ENCODE measurements around the gene TFF3.

Gene TFF3, protein sequence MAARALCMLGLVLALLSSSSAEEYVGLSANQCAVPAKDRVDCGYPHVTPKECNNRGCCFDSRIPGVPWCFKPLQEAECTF

DNA sequence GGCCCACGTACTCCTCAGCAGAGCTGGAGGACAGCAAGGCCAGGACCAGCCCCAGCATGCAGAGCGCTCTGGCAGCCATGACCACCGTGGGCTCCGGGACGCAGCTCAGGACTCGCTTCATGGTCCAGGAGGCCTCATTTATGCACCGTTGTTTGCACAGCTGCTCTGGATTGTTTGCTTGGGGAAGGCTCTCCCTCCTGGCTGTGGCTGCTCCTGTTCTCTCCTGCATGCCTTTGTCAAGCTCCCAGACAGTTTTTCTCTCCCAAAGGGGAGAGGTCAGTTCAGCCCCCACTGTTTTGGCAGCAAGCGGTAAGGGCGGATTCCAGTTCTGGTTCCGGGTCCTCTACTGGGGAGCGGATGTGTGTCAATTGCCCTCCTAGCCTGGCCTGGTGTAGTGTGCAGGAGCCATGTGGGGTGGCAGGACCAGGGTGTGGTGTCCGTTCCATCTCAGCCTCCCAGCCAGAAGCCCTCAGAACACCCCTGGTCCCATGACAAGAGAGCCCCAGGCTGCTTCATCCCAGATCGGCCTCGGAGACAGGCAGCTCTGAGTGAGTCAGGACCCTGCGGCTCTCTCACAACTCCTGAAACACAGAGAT is at the start of gene TFF3:
Gene TFF3, minus strand, starts transcription at position 114 of the 596 bp plus-strand sequence. Its CDS starts 35 bp downstream, at position 79.
- no peak for DNase-seq

DNA sequence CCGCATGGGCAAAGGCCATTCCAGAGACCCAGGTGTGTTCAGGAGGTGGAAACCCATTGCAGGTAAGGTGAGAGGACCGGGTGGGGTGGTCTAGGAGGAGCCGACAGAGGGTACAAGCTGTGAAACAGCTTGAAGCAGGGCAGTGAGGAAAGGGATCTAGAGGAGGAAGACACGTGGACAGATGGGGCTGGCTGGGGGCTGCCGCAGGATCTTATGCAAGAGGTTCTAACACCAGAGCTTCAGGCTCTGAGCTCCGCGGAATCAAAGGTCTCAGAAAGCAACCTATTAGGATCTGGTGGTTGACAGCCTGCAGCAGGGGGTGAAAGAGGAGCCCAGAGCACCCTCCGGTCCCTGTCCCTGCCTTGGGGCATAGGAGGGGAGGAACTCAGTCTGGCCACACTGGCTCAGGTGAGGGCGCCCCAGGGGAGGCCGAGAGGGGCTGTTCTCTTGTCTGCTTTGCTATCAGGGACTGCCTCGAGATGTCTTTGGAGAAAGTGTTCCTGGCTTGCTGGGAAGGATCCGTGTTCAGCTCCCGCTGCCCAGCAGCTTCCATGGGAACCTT is 49.2 kb upstream of the TFF3 start:
- DNase-seq: no peak

- DNase-seq: no peak
Measured at GRCh38 chr21:42363312-42363711, 48.1 kb upstream of the TFF3 start.

GRCh38 chr21:42362700-42363099 is 47.5 kb upstream of the TFF3 start:
- no peak for DNase-seq

DNA sequence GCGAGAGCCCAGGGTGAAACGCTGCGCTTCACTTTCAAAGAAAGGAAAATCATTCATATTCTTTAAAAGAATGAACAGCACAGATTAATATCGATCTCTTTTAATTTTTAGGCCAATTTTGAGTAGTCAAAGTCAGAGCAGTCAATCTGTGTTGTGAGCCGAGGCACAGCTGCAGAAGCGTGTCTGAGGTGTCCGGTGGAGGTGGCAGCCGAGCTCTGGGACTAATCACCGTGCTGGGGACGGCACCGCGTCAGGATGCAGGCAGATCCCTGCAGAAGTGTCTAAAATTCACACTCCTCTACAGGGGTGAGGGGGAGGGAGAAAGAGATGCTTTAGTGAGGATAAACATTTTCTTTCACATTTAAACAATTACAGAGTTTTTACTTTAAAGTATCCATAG is 47.0 kb upstream of the TFF3 start:
- no peak for DNase-seq

GRCh38 chr21:42361286-42361685 is 46.1 kb upstream of the TFF3 start:
- no peak for DNase-seq

DNA sequence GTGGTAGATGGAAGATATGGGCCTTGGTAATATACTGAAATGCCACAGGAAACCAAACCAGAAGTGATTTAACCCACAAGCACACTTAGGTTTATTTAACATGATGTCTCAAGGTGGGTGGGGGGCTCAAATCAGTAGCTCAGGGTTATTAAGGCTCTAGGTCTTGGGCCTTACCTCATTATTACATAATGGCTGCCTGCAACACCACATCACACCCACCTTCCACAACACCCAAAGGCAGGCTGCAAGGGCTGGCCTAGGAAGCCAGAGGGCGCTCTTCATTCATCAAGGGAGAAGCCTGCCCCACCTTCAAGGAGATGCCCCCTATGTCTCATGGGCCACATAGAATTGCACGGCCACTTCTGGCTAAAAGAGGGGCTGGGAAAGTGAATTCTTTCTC is 45.1 kb upstream of the TFF3 start:
- no peak for DNase-seq

DNA sequence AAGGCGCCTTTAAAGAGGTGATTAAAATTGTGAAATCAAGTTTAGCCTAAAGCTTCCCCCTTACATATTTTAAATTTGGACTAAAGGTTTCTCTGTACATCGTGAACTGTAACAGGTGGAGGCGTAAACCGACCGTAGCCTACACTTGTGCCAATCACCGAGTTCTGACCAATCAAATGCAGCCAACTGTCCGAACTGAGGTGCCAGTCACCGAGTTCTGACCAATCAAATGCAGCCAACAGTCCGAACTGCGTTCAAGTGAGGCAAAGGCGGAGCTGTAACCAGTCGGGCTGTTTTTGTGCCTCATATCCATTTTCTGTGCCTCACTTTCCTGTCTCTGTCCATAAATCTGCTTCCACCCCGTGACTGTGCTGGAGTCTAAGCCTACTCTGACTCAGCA is 43.7 kb upstream of the TFF3 start:
- DNase-seq: no peak

DNA sequence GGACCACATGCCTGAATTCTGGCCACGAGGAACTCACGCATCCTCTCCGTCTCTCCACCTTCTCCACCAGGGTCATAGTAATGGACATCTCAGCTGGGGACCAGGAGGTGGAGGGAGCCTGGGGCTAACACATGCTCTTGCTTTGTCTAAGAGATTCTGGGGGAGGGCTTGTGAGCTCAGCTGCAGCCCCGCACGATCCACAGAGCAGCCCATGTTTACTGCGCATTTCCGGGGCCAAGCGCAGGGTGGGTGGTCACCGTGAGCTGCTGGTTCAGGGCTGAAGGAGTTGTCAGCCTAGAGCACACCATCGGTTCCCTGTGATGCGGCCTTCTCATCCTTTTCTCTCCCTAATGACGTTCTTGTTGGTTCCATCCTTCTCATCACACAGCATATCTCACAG is 43.1 kb upstream of the TFF3 start:
- DNase-seq: no peak

GRCh38 chr21:42357307-42357706 is 42.1 kb upstream of the TFF3 start:
- DNase-seq: no peak

- DNase-seq: no peak
Measured at GRCh38 chr21:42356650-42357049, 41.4 kb upstream of the TFF3 start.

- DNase-seq: no peak
Measured at GRCh38 chr21:42356046-42356445, 40.8 kb upstream of the TFF3 start.

DNA sequence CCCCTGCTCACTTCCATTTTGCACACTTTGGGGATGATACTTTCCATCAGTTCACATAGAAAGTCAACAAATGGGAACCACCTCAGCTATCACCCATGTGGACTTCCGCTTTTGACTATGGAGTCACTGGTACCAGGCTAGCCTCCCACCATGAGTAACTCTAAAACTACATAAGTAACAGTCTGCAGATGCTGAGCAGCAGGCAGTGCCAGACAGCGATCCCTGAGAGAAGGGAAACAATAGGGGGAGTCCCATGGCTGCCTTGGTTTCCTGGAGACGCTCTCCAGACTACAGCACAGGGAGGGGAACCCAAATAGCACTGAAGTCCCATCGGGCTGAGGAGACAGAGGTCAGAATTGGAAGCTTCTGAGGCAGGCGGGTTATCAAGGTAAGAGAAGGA is 38.4 kb upstream of the TFF3 start:
- DNase-seq: no peak

- DNase-seq: no peak
Measured at GRCh38 chr21:42352441-42353095, 37.4 kb upstream of the TFF3 start.

GRCh38 chr21:42351626-42352440 is 36.6 kb upstream of the TFF3 start:
- no peak for DNase-seq

DNA sequence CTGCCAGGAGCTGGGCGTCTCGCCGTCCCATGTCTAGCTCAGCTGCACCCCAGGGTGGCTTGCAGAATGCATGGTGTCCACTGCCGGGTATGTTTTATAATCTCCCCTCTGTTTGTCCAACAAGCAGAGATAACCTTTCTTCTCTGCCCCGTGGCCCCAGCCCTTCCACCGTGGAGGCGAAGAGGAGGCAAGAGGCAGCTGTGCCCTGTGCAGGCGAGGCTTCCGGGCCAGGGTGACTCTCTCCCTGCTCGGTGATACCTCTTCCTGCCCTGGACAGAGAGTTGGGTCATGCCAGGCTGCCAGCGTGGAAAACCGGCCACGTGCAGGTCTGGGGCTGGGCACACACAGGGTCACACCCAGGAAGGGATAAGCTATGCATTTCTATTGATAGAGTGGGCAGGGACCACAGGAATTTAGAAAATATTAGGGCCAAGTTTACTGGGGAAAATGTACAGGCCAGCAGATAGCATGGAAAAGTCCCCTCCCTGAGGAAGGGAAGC is 35.8 kb upstream of the TFF3 start, which contains the start of gene TFF2:
Gene TFF2, minus strand, starts transcription at position 68 of the 500 bp plus-strand sequence. Its CDS starts 37 bp downstream, at position 31.
- no peak for DNase-seq

DNA sequence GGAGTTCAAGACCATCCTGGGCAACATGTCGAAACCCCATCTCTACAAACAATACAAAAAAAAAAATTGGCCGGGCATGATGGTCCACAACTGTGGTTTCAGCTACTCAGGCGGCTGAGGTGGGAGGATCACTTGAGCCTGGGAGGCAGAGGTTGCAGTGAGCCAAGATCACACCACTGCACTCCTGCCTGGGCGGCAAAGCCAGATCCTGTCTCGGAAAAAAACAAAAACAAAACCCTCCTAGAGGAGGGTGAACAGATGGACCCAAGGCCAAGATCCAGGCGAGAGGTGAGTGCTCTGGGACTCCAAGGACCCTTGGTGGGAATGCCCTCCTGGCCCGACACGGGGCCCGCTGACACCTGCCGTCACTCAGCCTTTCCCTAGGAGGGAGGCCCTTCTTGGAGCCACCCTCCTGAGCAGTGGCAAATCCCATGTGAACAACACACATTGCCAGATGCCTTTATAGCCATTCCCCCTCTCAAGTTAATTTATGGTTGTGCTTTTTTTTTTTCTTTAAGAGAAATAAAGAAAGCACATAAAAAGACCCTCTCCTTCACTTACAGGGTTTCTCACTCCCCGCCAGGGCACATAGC is 35.2 kb upstream of the TFF3 start:
- DNase-seq: no peak

DNA sequence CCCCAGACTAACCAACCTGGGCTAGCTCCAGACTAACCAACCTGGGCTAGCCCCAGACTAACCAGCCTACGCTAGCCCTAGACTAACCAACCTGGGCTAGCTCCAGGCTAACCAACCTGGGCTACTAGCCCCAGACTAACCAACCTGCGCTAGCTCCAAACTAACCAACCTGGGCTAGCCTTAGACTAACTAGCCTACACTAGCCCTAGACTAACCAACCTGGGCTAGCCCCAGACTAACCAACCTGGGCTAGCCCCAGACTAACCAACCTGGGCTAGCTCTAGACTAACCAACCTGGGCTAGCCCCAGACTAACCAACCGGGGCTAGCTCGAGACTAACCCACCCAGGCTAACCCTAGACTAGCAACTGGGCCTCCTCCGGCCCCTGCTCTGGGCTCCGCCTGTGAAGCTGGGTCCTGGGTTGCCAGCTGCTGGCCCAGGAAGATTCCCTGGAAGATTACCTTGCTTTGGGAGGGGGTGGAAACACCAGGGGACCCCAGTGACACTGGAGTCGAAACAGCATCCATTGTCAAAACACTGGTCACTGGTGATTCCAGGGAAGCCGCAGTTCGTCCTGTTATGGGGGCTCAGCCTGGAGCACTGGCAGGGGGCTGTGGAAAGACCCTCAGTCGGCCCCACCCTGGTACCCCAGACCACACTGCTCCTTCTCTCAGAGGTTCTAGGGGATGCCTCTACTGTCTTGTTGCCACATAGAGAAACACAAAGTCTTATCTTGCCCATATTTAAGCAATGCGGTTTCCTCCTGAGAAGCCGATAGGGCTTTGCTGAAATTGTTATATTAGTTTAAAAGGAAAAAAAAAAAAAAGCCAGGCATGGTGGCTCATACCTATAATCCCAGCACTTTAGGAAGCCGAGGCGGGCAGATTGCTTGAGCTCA is 34.5 kb upstream of the TFF3 start:
- DNase-seq: no peak

GRCh38 chr21:42348762-42349161 is 33.6 kb upstream of the TFF3 start:
- no peak for DNase-seq

DNA sequence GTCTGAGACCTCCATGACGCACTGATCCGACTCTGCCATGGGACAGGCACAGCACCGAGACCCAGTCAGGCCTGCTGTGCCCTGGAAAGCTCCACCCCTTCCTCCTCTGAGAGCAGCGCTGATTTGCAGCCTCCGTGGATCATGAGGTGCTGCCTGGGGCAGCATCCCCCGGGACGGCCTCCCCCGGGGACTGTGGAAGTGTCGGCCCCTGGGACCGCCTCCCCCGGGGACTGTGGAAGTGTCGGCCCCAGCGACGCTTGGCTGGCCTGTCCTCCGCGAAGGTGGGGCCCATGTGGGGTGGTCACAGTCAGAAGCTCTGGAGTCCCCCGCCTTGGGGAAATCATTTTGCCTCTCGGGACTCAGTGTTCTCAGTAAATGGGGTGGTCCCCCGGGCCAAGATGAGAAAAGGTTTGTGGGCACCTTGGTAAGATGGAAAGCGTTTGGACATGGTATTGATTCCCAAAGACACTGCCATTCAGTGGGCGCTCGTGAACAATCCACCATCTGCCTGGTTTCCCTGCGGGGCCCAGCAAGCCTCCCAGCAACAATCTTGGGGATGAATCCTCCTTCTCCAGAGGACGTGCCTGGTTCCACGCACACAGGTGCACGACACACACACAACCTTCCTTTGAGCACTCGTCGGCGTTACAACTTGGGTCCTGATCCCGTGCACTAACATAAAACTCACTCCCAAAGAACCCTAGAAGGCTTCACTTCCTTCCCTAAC is 32.6 kb upstream of the TFF3 start:
- no peak for DNase-seq
